HepG2 (cell line): ENCODE measurements around the gene PLD2. TPM values are rescaled to one million over a fixed set of nuclear protein-coding genes. Genes with fewer than 3 reads are reported as not detected.

ENCODE experiments used
- ATAC-seq: fragments of 200-7000 bp; cut with Tn5 transposase; 3 replicates; pipeline ENCODE4 v1.9.1; 2020; ENCODE audit warnings: mild to moderate bottlenecking, moderate library complexity
- BruUV-seq: library from RNA; stranded (reverse); fragments of 400-500 nt; replicated peaks from 2 replicates; lab custom pipeline; 2021; lab: Mats Ljungman, UMichigan
- CTCF ChIA-PET: fragments of 300-600 bp; formaldehyde crosslinking; extraction: SDS; loops from one replicate; lab custom pipeline; 2021; ENCODE audit warnings: low total read pairs, inconsistent platforms, low intra/inter-chr PET ratio; lab: Yijun Ruan, JAX
- POLR2A ChIA-PET: fragments of 350-600 bp; sonication (Branson Sonifier 250); formaldehyde crosslinking; loops from one replicate; lab custom pipeline; 2020; ENCODE audit warnings: antibody characterized with exemption, inconsistent platforms; lab: Yijun Ruan, JAX
- DNase-seq: peaks from one replicate; pipeline ENCODE4 v3.0.0-alpha.2; 2015; ENCODE audit warnings: low spot score
- FAIRE-seq: peaks from 3 replicates; lab custom pipeline; 2011; peaks lifted over from hg19 to GRCh38; lab: Jason Lieb, UNC
- H2AFZ ChIP-seq: one replicate; pipeline ENCODE4 v1.6.1; 2011; ENCODE audit warnings: low read length, inconsistent platforms
- H3K27ac ChIP-seq: fragments of 300-600 bp; 3 replicates; pipeline ENCODE4 v1.8.0; 2011; ENCODE audit warnings: mixed run types, mild to moderate bottlenecking, mixed read lengths, low read length, inconsistent platforms; ENCODE audit not compliant: insufficient read depth; ENCODE audit errors: extremely low read length
- H3K27me3 ChIP-seq, 2 experiments: fragments of 200-600 bp in 1 of 2; 2 replicates in 1 of 2; 3 replicates in 1 of 2; pipeline versions ENCODE4 v1.6.0 to v1.8.0; 2011; ENCODE audit warnings: low read length in 2 of 2, mild to moderate bottlenecking in 2 of 2, moderate library complexity in 2 of 2, inconsistent platforms in 1 of 2; ENCODE audit not compliant: insufficient read depth in 2 of 2, control insufficient read depth in 1 of 2
- H3K36me3 ChIP-seq, 2 experiments: fragments of 200-600 bp in 1 of 2; replicated peaks in 1 of 2; 2 replicates in 1 of 2; 3 replicates in 1 of 2; pipeline versions ENCODE4 v1.5.1 to v1.8.0; 2011; ENCODE audit warnings: low read length in 2 of 2, inconsistent platforms in 1 of 2; ENCODE audit not compliant: insufficient read depth in 2 of 2, control insufficient read depth in 1 of 2
- H3K4me1 ChIP-seq: 2 replicates; pipeline ENCODE4 v1.5.1; 2012; ENCODE audit warnings: low read length, inconsistent platforms; ENCODE audit not compliant: insufficient read depth
- H3K4me2 ChIP-seq: 2 replicates; pipeline ENCODE4 v1.6.0; 2011; ENCODE audit warnings: low read depth, low read length, inconsistent platforms
- H3K4me3 ChIP-seq, 3 experiments: fragments of 200-600 bp in 1 of 3; sonication (generic), shearing (Covaris generic) in 1 of 3; replicated peaks in 1 of 3; 2 replicates each; pipeline ENCODE4 v1.5.1; 2011 to 2016; ENCODE audit warnings: low read length in 3 of 3, inconsistent platforms in 2 of 3, low read depth in 2 of 3, mild to moderate bottlenecking in 2 of 3, control low read depth in 1 of 3, mixed read lengths in 1 of 3; ENCODE audit not compliant: insufficient read depth in 1 of 3
- H3K79me2 ChIP-seq: one replicate; pipeline ENCODE4 v1.6.1; 2011; ENCODE audit warnings: low read length, inconsistent platforms; ENCODE audit not compliant: insufficient read depth
- H3K9ac ChIP-seq: 2 replicates; pipeline ENCODE4 v1.6.0; 2011; ENCODE audit warnings: mild to moderate bottlenecking, low read depth, low read length, inconsistent platforms; ENCODE audit not compliant: insufficient read depth
- H3K9me3 ChIP-seq: 2 replicates; pipeline ENCODE4 v1.5.1; 2012; ENCODE audit warnings: mild to moderate bottlenecking, low read length
- H4K20me1 ChIP-seq: 2 replicates; pipeline ENCODE4 v1.6.0; 2011; ENCODE audit warnings: inconsistent platforms, mild to moderate bottlenecking, low read length, moderate library complexity; ENCODE audit not compliant: insufficient read depth
- ASH2L ChIP-seq: fragments of 300-600, 200-600 bp; sonication (generic); IDR thresholded peaks from 2 replicates; pipeline ENCODE4 v1.7.0; 2017; ENCODE audit warnings: low read depth, mild to moderate bottlenecking, moderate library complexity, mixed read lengths, low read length; ENCODE audit not compliant: insufficient read length
- HOXA3 ChIP-seq: sonication (generic); formaldehyde crosslinking; IDR thresholded peaks from 2 replicates; pipeline ENCODE4 v1.5.0; 2020; ENCODE audit warnings: missing genetic modification reagents
- MAFF ChIP-seq: IDR thresholded peaks from 2 replicates; pipeline ENCODE4 v1.6.1; 2011; ENCODE audit warnings: low read depth, low read length, improper control_type of control experiment
- REXO4 ChIP-seq: sonication (generic); formaldehyde crosslinking; IDR thresholded peaks from 2 replicates; pipeline ENCODE4 v1.8.0; 2022; ENCODE audit warnings: missing genetic modification reagents, mild to moderate bottlenecking, borderline replicate concordance
- RFX1 ChIP-seq: fragments of 450-650 bp; IDR thresholded peaks from 2 replicates; pipeline ENCODE4 v1.6.1; 2017
- SMC3 ChIP-seq: IDR thresholded peaks from 2 replicates; pipeline ENCODE4 v1.6.1; 2011; ENCODE audit warnings: low read length, improper control_type of control experiment
- TCF7L2 ChIP-seq: IDR thresholded peaks from 2 replicates; pipeline ENCODE4 v1.6.1; 2011; ENCODE audit warnings: mild to moderate bottlenecking, low read depth, low read length, moderate library complexity
- UBTF ChIP-seq: sonication (generic); formaldehyde crosslinking; IDR thresholded peaks from 2 replicates; pipeline ENCODE4 v1.4.0; 2020; ENCODE audit warnings: mild to moderate bottlenecking, missing genetic modification reagents
- ZBTB4 ChIP-seq: sonication (generic); formaldehyde crosslinking; IDR thresholded peaks from 2 replicates; pipeline ENCODE4 v1.4.0; 2020; ENCODE audit warnings: missing genetic modification reagents, mild to moderate bottlenecking, borderline replicate concordance
- ZNF12 ChIP-seq: sonication (generic); formaldehyde crosslinking; IDR thresholded peaks from 2 replicates; pipeline ENCODE4 v1.5.0; 2020; ENCODE audit warnings: missing genetic modification reagents
- ZNF296 ChIP-seq: sonication (generic); formaldehyde crosslinking; conservative IDR thresholded peaks from 2 replicates; pipeline ENCODE4 v1.5.0; 2020; ENCODE audit warnings: mild to moderate bottlenecking, missing genetic modification reagents
- ZNF30 ChIP-seq: sonication (generic); formaldehyde crosslinking; IDR thresholded peaks from 2 replicates; pipeline ENCODE4 v1.5.0; 2020; ENCODE audit warnings: mild to moderate bottlenecking, missing genetic modification reagents
- ZNF335 ChIP-seq: sonication (generic); formaldehyde crosslinking; IDR thresholded peaks from 2 replicates; pipeline ENCODE4 v1.4.0; 2020; ENCODE audit warnings: missing genetic modification reagents
- WGBS: methylation state at CpG from one replicate; pipeline ENCODE4 v1.1.6; 2017; ENCODE audit warnings: low lambda C conversion rate; 5-methylcytosine and 5-hydroxymethylcytosine counted together
- in situ Hi-C: cut with HindIII; loops from 2 replicates; pipeline ENCODE4 v1.10.0; 2017; ENCODE audit warnings: low pct_unique_long_range_greater_than_20kb; ENCODE audit not compliant: extremely low pct_ligation_motif_present
- intact Hi-C: fragments of 100-400 bp; cut with micrococcal nuclease; formaldehyde crosslinking; loops from one replicate; pipeline ENCODE4 v1.10.0; 2022; ENCODE audit not compliant: unreplicated experiment
- polyA plus RNA-seq, 8 experiments: library from polyadenylated mRNA; depleted of rRNA in 3 of 8; stranded (reverse) in 7 of 8; unstranded in 1 of 8; fragments of >200 nt; fragmentation: Illumina TruSeq in 4 of 8; extraction: Trizol in 4 of 8; gene quantifications; 2 replicates each; pipeline versions ENCODE4 v1.2.1 to v1.2.3, GENCODE V29; 2011 to 2016; ENCODE audit warnings: low read depth in 4 of 8, missing spikeins in 1 of 8, mixed read lengths in 1 of 8; ENCODE audit not compliant: insufficient read depth in 1 of 8
- total RNA-seq, 5 experiments: library from RNA; depleted of rRNA; stranded (reverse); fragments of >200 nt; fragmentation: Illumina TruSeq; extraction: Trizol; gene quantifications; 2 replicates each; pipeline ENCODE4 v1.2.3, GENCODE V29; 2016; ENCODE audit warnings: low read depth in 1 of 5
- TF ChIP-seq, protein P1 (sequence below): sonication (generic); formaldehyde crosslinking; IDR thresholded peaks from 2 replicates; pipeline ENCODE4 v1.5.1; 2020; ENCODE audit warnings: mild to moderate bottlenecking, missing genetic modification reagents, moderate library complexity
- TF ChIP-seq, protein P2 (sequence below): sonication (generic); formaldehyde crosslinking; IDR thresholded peaks from 2 replicates; pipeline ENCODE4 v1.4.0; 2020; ENCODE audit warnings: missing genetic modification reagents, borderline replicate concordance

Gene PLD2
- total and polyA plus RNA-seq, 2 of the 13 experiments (the other 11 are each of a cell fraction or from before 2014, with no cell fraction given) = 13.4 to 29.7 TPM

DNA sequence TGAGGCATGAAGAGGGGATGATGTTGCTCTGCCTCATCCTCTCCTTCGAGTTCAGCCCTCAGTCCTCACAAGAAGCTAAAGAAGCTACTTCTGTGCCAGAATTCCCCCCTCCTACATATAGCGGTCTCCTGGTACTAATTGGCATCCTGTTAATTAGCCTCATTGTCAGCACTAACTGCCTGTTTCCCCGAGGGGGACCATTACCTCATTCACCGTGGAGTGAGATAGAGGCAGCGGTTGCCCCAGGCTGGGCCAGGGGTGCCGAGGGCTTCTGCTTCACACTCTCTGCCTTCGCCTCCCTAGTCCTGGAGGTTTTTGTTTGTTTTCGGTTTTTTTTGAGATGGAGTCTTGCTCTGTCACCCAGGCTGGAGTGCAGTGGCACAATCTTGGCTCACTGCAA lies 20.4 kb downstream of the PLD2 start:
- Histone ChIP-seq H3K9ac (no peak overlapping the region), H3K4me3 (no peak overlapping the region), H3K27me3 (no peaks in the 10 kb centered on the region), H4K20me1 (no peaks in the 10 kb centered on the region), H3K79me2 (no peaks in the 10 kb centered on the region), H3K27ac (no peak overlapping the region), H3K36me3 (0 out of 5 replicates have a peak, but pooled peaks cover 0 to 1% of the 10 kb centered on the region in 2 experiments), H3K9me3 (no peaks in the 10 kb centered on the region), H2AFZ (no peak overlapping the region), H3K4me1 (no peaks in the 10 kb centered on the region), H3K4me2 (no peak overlapping the region)
- ChIA-PET CTCF (no interaction called here), POLR2A (no interaction called here)
- no peak for ATAC-seq
- no TSS peak for BruUV-seq
- intact Hi-C loops (no loop called here), in situ Hi-C loops (no loop called here)
- no peak for FAIRE-seq
- DNase-seq = no peak
- WGBS = 55% methylated on average over 8 of the region's 8 CpGs
- TF ChIP-seq UBTF (CRISPR knock-in tag) (no peak), ZNF296 (no peak), TCF7L2 (no peak), HOXA3 (CRISPR knock-in tag) (no peak), RFX1 (no peak), SMC3 (no peak), ASH2L (no peak), ZNF30 (CRISPR knock-in tag) (no peak), ZNF12 (CRISPR knock-in tag) (no peak), MAFF (no peak), ZBTB4 (CRISPR knock-in tag) (no peak), ZNF335 (CRISPR knock-in tag) (no peak), REXO4 (CRISPR knock-in tag) (no peak)
- TF ChIP-seq, protein P1, sequence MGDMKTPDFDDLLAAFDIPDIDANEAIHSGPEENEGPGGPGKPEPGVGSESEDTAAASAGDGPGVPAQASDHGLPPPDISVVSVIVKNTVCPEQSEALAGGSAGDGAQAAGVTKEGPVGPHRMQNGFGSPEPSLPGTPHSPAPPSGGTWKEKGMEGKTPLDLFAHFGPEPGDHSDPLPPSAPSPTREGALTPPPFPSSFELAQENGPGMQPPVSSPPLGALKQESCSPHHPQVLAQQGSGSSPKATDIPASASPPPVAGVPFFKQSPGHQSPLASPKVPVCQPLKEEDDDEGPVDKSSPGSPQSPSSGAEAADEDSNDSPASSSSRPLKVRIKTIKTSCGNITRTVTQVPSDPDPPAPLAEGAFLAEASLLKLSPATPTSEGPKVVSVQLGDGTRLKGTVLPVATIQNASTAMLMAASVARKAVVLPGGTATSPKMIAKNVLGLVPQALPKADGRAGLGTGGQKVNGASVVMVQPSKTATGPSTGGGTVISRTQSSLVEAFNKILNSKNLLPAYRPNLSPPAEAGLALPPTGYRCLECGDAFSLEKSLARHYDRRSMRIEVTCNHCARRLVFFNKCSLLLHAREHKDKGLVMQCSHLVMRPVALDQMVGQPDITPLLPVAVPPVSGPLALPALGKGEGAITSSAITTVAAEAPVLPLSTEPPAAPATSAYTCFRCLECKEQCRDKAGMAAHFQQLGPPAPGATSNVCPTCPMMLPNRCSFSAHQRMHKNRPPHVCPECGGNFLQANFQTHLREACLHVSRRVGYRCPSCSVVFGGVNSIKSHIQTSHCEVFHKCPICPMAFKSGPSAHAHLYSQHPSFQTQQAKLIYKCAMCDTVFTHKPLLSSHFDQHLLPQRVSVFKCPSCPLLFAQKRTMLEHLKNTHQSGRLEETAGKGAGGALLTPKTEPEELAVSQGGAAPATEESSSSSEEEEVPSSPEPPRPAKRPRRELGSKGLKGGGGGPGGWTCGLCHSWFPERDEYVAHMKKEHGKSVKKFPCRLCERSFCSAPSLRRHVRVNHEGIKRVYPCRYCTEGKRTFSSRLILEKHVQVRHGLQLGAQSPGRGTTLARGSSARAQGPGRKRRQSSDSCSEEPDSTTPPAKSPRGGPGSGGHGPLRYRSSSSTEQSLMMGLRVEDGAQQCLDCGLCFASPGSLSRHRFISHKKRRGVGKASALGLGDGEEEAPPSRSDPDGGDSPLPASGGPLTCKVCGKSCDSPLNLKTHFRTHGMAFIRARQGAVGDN (CRISPR knock-in tag) = no peak
- TF ChIP-seq, protein P2, sequence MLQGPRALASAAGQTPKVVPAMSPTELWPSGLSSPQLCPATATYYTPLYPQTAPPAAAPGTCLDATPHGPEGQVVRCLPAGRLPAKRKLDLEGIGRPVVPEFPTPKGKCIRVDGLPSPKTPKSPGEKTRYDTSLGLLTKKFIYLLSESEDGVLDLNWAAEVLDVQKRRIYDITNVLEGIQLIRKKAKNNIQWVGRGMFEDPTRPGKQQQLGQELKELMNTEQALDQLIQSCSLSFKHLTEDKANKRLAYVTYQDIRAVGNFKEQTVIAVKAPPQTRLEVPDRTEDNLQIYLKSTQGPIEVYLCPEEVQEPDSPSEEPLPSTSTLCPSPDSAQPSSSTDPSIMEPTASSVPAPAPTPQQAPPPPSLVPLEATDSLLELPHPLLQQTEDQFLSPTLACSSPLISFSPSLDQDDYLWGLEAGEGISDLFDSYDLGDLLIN (CRISPR knock-in tag) = no peak
